A673 (cell line): ENCODE measurements around the gene DENND5B.

Experiments
- EZH2 ChIP-seq: fragments of 200-600 bp; sonication (generic); IDR thresholded peaks from 2 replicates; pipeline ENCODE4 v1.6.1; 2017; ENCODE audit warnings: borderline replicate concordance, low read depth, mild to moderate bottlenecking, mixed read lengths, antibody characterized with exemption, low read length; ENCODE audit not compliant: poor library complexity, severe bottlenecking
- TF ChIP-seq, protein P1 (sequence below): fragments of 300-800, 200-600 bp; sonication (generic); conservative IDR thresholded peaks from 2 replicates; pipeline ENCODE4 v1.5.1; 2017; ENCODE audit warnings: low read depth, mild to moderate bottlenecking, antibody characterized with exemption, low read length, moderate library complexity, mixed read lengths

DNA sequence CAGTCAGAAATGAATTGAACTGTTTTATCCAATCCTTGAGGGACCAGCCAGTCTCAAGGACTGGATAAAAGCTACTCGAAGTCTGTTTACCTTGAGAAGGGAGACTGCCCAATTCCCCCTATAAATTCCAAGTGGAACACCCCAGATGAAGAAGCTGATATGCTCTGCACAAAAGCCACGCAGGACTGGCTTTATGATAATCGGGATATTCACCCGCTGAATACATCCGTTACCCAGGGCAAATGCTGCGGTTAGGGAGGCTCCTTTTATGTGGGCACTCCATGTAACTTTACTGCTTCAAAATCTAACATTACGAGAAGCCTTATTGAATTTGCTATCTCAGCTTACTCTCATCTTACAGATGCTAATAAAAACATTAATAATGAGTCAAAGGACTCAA lies 119.1 kb downstream of the DENND5B start:
- TF ChIP-seq, protein P1, sequence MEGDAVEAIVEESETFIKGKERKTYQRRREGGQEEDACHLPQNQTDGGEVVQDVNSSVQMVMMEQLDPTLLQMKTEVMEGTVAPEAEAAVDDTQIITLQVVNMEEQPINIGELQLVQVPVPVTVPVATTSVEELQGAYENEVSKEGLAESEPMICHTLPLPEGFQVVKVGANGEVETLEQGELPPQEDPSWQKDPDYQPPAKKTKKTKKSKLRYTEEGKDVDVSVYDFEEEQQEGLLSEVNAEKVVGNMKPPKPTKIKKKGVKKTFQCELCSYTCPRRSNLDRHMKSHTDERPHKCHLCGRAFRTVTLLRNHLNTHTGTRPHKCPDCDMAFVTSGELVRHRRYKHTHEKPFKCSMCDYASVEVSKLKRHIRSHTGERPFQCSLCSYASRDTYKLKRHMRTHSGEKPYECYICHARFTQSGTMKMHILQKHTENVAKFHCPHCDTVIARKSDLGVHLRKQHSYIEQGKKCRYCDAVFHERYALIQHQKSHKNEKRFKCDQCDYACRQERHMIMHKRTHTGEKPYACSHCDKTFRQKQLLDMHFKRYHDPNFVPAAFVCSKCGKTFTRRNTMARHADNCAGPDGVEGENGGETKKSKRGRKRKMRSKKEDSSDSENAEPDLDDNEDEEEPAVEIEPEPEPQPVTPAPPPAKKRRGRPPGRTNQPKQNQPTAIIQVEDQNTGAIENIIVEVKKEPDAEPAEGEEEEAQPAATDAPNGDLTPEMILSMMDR = no peak
- no peak for TF ChIP-seq EZH2
